ENCODE data around the gene TMEM39B. TPM values are rescaled to one million over a fixed set of nuclear protein-coding genes. Genes with fewer than 3 reads are reported as not detected.

TMEM39B gene
- total and polyA plus RNA-seq, 2 of the 4 experiments (the other 2 are of a cell fraction): 6.5 to 28.7 TPM

DNA sequence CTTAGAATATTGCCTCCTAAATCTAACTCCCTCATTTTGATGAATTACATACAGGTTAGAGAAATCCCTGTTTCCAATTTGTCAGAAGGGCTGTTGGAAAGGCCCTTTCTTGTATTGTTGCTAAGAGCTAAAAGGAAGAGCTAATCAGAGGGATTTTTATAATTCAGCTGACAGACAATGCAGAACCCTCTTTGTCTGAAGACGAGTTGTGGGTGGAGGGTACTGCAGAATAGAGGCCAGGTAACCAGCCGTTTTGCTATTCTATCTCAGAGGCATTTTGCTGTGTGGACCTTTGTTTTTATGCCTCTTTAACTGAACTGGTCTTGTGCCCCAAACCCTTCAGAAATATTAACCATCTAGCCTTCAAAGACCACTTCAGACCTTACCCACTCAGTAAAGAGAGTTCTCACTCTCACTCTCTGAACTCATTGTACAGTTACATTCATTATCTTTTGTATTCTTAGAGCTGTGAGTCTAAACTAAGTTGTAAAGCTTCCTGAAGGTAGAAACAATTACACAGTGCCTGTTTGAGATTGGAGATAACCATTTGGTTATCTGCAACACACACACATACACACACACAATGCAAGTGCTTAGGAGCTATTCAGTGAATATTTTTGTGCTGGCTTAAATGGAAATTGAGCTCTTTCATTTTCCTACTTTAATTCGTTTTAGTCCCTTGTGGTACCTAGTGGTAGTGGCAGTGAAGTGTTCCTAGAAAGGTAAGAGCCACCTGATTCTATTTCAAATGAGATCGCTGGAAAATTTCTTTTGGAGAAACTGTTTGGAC, 54.9 kb downstream of the TMEM39B start:
- in situ Hi-C loops (cut with MboI; ENCODE audit: low sequenced_read_pairs): no loop called here
- Histone ChIP-seq H4K5ac (ENCODE audit: low read depth, low read length) (no peak overlapping the region), H3K36me3 (ENCODE audit: control insufficient read depth, insufficient read depth, low read length) (no peaks in the 10 kb centered on the region), H3K4me2 (ENCODE audit: low read depth, low read length) (no peak overlapping the region), H4K20me1 (ENCODE audit: insufficient read depth, low read length) (peaks cover 45% of the 10 kb centered on the region), H2AFZ (replicated peaks; ENCODE audit: low read length, poor library complexity) (no peak overlapping the region), H3K9me3 (ENCODE audit: control insufficient read depth, insufficient read depth, low read length) (no peaks in the 10 kb centered on the region), H3K14ac (replicated peaks; ENCODE audit: low read depth, low read length) (no peak overlapping the region), H4K8ac (ENCODE audit: low read depth in 2 of 2, low read length in 2 of 2) (no peak overlapping the region), H3K9ac (ENCODE audit: low read depth, low read length) (no peak overlapping the region), H4K91ac (ENCODE audit: insufficient read depth, low read depth, low read length) (no peak overlapping the region), H3K9me1 (ENCODE audit: insufficient read depth, low read length) (peaks cover 15% of the 10 kb centered on the region), H3K4me1 (ENCODE audit: control insufficient read depth, insufficient read depth, low read length) (no peaks in the 10 kb centered on the region), H3K4me3 (ENCODE audit: insufficient read depth, low read depth, low read length) (no peak overlapping the region), H2BK15ac (ENCODE audit: low read depth, low read length) (no peak overlapping the region), H3K4ac (ENCODE audit: low read depth, low read length) (no peak overlapping the region), H3K79me1 (ENCODE audit: low read depth in 1 of 2, low read length in 2 of 2) (peaks cover 30 to 71% of the 10 kb centered on the region in 2 experiments), H2BK120ac (ENCODE audit: low read depth, low read length) (no peak overlapping the region), H3K56ac (ENCODE audit: extremely low read depth, insufficient read depth, low read length) (no peak overlapping the region), H3K23ac (ENCODE audit: low read depth, low read length) (no peak overlapping the region), H3K18ac (ENCODE audit: low read depth, low read length) (no peak overlapping the region), H2BK5ac (ENCODE audit: low read depth, low read length, poor library complexity, severe bottlenecking) (no peak overlapping the region), H2AK5ac (ENCODE audit: low read depth, low read length) (no peak overlapping the region), H2AK9ac (replicated peaks; ENCODE audit: low read depth, low read length, poor library complexity) (no peak overlapping the region), H3K27ac (ENCODE audit: insufficient read depth, low read length) (no peak overlapping the region), H2BK20ac (ENCODE audit: low read depth, low read length) (no peak overlapping the region), H3K27me3 (ENCODE audit: control insufficient read depth, insufficient read depth, low read length) (no peaks in the 10 kb centered on the region)
- intact Hi-C loops (cut with micrococcal nuclease): no loop called here
- TF ChIP-seq MXI1 (IDR thresholded peaks at IDR 0.05; ENCODE audit: borderline replicate concordance, low read depth, low read length) (no peak), MAFK (IDR thresholded peaks at IDR 0.05; ENCODE audit: low read depth, low read length) (no peak), CEBPB (IDR thresholded peaks at IDR 0.05; ENCODE audit: low read depth, low read length) (no peak), CHD1 (IDR thresholded peaks at IDR 0.05; ENCODE audit: low read depth, low read length) (no peak), RCOR1 (IDR thresholded peaks at IDR 0.05; ENCODE audit: insufficient replicate concordance, low read length) (no peak), MAZ (IDR thresholded peaks at IDR 0.05; ENCODE audit: borderline replicate concordance, low read depth, low read length) (no peak), SMC3 (IDR thresholded peaks at IDR 0.05; ENCODE audit: low read depth, low read length) (no peak), POLR2A (IDR thresholded peaks at IDR 0.05; ENCODE audit: low read depth, low read length) (no peak), NFE2L2 (IDR thresholded peaks at IDR 0.05; ENCODE audit: low read depth, low read length) (no peak), BHLHE40 (IDR thresholded peaks at IDR 0.05; ENCODE audit: low read depth, low read length) (no peak)
- TF ChIP-seq, protein P1, sequence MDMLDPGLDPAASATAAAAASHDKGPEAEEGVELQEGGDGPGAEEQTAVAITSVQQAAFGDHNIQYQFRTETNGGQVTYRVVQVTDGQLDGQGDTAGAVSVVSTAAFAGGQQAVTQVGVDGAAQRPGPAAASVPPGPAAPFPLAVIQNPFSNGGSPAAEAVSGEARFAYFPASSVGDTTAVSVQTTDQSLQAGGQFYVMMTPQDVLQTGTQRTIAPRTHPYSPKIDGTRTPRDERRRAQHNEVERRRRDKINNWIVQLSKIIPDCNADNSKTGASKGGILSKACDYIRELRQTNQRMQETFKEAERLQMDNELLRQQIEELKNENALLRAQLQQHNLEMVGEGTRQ (IDR thresholded peaks at IDR 0.05; ENCODE audit: low read depth, low read length): no peak
- TF ChIP-seq, protein P2, sequence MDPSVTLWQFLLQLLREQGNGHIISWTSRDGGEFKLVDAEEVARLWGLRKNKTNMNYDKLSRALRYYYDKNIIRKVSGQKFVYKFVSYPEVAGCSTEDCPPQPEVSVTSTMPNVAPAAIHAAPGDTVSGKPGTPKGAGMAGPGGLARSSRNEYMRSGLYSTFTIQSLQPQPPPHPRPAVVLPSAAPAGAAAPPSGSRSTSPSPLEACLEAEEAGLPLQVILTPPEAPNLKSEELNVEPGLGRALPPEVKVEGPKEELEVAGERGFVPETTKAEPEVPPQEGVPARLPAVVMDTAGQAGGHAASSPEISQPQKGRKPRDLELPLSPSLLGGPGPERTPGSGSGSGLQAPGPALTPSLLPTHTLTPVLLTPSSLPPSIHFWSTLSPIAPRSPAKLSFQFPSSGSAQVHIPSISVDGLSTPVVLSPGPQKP (IDR thresholded peaks at IDR 0.05; ENCODE audit: borderline replicate concordance, low read depth, low read length): no peak
- ChIA-PET CTCF (no interaction called here), POLR2A (ENCODE audit: unreplicated experiment) (interaction anchor here (0.5 to 0.6 kb wide), 2 partner anchors 55 to 337 kb away, joined by 3 to 9 read pairs; no protein-coding TSS in a partner anchor)
- ATAC-seq (ENCODE audit: low read depth) (no peak), DNase-seq (no peak)
- no CpG with 5 or more reads among the region's 4 CpGs for WGBS, 2 experiments (ENCODE audit: extremely low coverage in 2 of 2, insufficient read length in 1 of 2)
- dilution Hi-C loops (cut with HindIII; ENCODE audit: low sequenced_read_pairs, unreplicated experiment): no loop called here
- no TSS peak for BruUV-seq (replicated peaks)

Measured in IMR-90 (cell line).